HepG2 (cell line): ENCODE results near the gene TNFSF15. TPM values are rescaled to one million over a fixed set of nuclear protein-coding genes. Genes with fewer than 3 reads are reported as not detected.

Experiments used
- ADNP ChIP-seq: sonication (generic); formaldehyde crosslinking; IDR thresholded peaks from 2 replicates; pipeline ENCODE4 v1.4.0; 2020; ENCODE audit warnings: missing genetic modification reagents
- HMG20B ChIP-seq: conservative IDR thresholded peaks from 2 replicates; pipeline ENCODE4 v1.6.1; 2016; ENCODE audit warnings: missing genetic modification reagents, missing compliant biosample characterization
- NPAS2 ChIP-seq: sonication (generic); formaldehyde crosslinking; IDR thresholded peaks from 2 replicates; pipeline ENCODE4 v1.8.0; 2022; ENCODE audit warnings: mild to moderate bottlenecking, missing genetic modification reagents, borderline replicate concordance
- SPEN ChIP-seq: sonication (generic); formaldehyde crosslinking; IDR thresholded peaks from 2 replicates; pipeline ENCODE4 v1.5.1; 2020; ENCODE audit warnings: low read depth, mild to moderate bottlenecking, missing genetic modification reagents
- ZFP82 ChIP-seq: sonication (generic); formaldehyde crosslinking; IDR thresholded peaks from 2 replicates; pipeline ENCODE4 v1.5.1; 2020; ENCODE audit warnings: mild to moderate bottlenecking, missing genetic modification reagents, borderline replicate concordance
- ZNF24 ChIP-seq: fragments of 450-650 bp; IDR thresholded peaks from 2 replicates; pipeline ENCODE4 v1.6.1; 2017; ENCODE audit warnings: antibody characterized with exemption, mild to moderate bottlenecking
- ZNF841 ChIP-seq: sonication (generic); formaldehyde crosslinking; IDR thresholded peaks from 2 replicates; pipeline ENCODE4 v1.8.1; 2023; ENCODE audit warnings: missing genetic modification reagents, borderline replicate concordance
- ZSCAN12 ChIP-seq: sonication (generic); formaldehyde crosslinking; IDR thresholded peaks from 2 replicates; pipeline ENCODE4 v1.9.0; 2021; ENCODE audit warnings: mild to moderate bottlenecking, missing genetic modification reagents
- polyA plus RNA-seq, 8 experiments: library from polyadenylated mRNA; depleted of rRNA in 3 of 8; stranded (reverse) in 7 of 8; unstranded in 1 of 8; fragments of >200 nt; fragmentation: Illumina TruSeq in 4 of 8; extraction: Trizol in 4 of 8; gene quantifications; 2 replicates each; pipeline versions ENCODE4 v1.2.1 to v1.2.3, GENCODE V29; 2011 to 2016; ENCODE audit warnings: low read depth in 4 of 8, missing spikeins in 1 of 8, mixed read lengths in 1 of 8; ENCODE audit not compliant: insufficient read depth in 1 of 8
- total RNA-seq, 5 experiments: library from RNA; depleted of rRNA; stranded (reverse); fragments of >200 nt; fragmentation: Illumina TruSeq; extraction: Trizol; gene quantifications; 2 replicates each; pipeline ENCODE4 v1.2.3, GENCODE V29; 2016; ENCODE audit warnings: low read depth in 1 of 5
- TF ChIP-seq, protein P1 (sequence below): sonication (generic); formaldehyde crosslinking; IDR thresholded peaks from 2 replicates; pipeline ENCODE4 v1.8.1; 2023; ENCODE audit warnings: mild to moderate bottlenecking, inconsistent platforms, moderate library complexity, missing genetic modification reagents, borderline replicate concordance
- TF ChIP-seq, protein P2 (sequence below): IDR thresholded peaks from 2 replicates; pipeline ENCODE4 v1.6.1; 2012; ENCODE audit warnings: low read length, improper control_type of control experiment
- TF ChIP-seq, protein P3 (sequence below): IDR thresholded peaks from 2 replicates; pipeline ENCODE4 v1.6.1; 2016; ENCODE audit warnings: missing compliant biosample characterization, missing genetic modification reagents, borderline replicate concordance

The TNFSF15 gene
- total and polyA plus RNA-seq, 2 of the 13 experiments (the other 11 are each of a cell fraction or from before 2014, with no cell fraction given), result 0.02 to 0.03 TPM

DNA sequence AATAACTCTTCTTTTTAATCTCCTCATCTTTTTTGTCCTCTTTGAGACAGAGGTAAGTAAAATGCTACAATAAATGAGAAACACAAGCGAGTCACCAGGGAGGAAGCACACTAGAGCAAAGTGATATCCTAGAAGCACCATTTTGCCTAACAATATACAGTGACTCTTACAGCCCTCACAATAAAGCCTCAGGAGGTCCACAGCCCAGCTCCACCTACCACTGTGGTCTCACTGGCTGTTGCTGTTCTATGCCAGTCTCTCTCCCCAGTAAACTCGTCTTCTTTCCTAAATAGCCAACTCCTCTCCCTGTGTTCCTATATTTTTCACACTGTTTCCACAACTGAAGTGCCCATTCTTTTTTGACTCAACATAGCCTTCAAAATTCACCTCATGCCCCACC, 44.3 kb downstream of the TNFSF15 start (continued):
- TF ChIP-seq, protein P1, sequence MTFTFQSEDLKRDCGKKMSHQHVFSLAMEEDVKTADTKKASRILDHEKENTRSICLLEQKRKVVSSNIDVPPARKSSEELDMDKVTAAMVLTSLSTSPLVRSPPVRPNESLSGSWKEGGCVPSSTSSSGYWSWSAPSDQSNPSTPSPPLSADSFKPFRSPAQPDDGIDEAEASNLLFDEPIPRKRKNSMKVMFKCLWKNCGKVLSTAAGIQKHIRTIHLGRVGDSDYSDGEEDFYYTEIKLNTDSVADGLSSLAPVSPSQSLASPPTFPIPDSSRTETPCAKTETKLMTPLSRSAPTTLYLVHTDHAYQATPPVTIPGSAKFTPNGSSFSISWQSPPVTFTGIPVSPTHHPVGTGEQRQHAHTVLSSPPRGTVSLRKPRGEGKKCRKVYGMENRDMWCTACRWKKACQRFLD, result no peak
- TF ChIP-seq ZSCAN12 (CRISPR knock-in tag) (no peak), ADNP (CRISPR knock-in tag) (no peak), NPAS2 (CRISPR knock-in tag) (no peak), ZNF24 (no peak), SPEN (no peak), ZFP82 (CRISPR knock-in tag) (no peak), ZNF841 (CRISPR knock-in tag) (no peak), HMG20B (no peak)
- TF ChIP-seq, protein P2, sequence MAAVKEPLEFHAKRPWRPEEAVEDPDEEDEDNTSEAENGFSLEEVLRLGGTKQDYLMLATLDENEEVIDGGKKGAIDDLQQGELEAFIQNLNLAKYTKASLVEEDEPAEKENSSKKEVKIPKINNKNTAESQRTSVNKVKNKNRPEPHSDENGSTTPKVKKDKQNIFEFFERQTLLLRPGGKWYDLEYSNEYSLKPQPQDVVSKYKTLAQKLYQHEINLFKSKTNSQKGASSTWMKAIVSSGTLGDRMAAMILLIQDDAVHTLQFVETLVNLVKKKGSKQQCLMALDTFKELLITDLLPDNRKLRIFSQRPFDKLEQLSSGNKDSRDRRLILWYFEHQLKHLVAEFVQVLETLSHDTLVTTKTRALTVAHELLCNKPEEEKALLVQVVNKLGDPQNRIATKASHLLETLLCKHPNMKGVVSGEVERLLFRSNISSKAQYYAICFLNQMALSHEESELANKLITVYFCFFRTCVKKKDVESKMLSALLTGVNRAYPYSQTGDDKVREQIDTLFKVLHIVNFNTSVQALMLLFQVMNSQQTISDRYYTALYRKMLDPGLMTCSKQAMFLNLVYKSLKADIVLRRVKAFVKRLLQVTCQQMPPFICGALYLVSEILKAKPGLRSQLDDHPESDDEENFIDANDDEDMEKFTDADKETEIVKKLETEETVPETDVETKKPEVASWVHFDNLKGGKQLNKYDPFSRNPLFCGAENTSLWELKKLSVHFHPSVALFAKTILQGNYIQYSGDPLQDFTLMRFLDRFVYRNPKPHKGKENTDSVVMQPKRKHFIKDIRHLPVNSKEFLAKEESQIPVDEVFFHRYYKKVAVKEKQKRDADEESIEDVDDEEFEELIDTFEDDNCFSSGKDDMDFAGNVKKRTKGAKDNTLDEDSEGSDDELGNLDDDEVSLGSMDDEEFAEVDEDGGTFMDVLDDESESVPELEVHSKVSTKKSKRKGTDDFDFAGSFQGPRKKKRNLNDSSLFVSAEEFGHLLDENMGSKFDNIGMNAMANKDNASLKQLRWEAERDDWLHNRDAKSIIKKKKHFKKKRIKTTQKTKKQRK, result no peak
- TF ChIP-seq, protein P3, sequence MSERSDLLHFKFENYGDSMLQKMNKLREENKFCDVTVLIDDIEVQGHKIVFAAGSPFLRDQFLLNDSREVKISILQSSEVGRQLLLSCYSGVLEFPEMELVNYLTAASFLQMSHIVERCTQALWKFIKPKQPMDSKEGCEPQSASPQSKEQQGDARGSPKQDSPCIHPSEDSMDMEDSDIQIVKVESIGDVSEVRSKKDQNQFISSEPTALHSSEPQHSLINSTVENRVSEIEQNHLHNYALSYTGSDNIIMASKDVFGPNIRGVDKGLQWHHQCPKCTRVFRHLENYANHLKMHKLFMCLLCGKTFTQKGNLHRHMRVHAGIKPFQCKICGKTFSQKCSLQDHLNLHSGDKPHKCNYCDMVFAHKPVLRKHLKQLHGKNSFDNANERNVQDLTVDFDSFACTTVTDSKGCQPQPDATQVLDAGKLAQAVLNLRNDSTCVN, result no peak
